HepG2 (cell line): ENCODE data around the gene P2RY2. TPM values are rescaled to one million over a fixed set of nuclear protein-coding genes. Genes with fewer than 3 reads are reported as not detected.

ENCODE experiments used
- ATAC-seq: fragments of 200-7000 bp; cut with Tn5 transposase; 3 replicates; pipeline ENCODE4 v1.9.1; 2020; ENCODE audit warnings: mild to moderate bottlenecking, moderate library complexity
- BruUV-seq: library from RNA; stranded (reverse); fragments of 400-500 nt; replicated peaks from 2 replicates; lab custom pipeline; 2021; lab: Mats Ljungman, UMichigan
- CTCF ChIA-PET: fragments of 300-600 bp; formaldehyde crosslinking; extraction: SDS; loops from one replicate; lab custom pipeline; 2021; ENCODE audit warnings: low total read pairs, inconsistent platforms, low intra/inter-chr PET ratio; lab: Yijun Ruan, JAX
- POLR2A ChIA-PET: fragments of 350-600 bp; sonication (Branson Sonifier 250); formaldehyde crosslinking; loops from one replicate; lab custom pipeline; 2020; ENCODE audit warnings: antibody characterized with exemption, inconsistent platforms; lab: Yijun Ruan, JAX
- DNase-seq: peaks from one replicate; pipeline ENCODE4 v3.0.0-alpha.2; 2015; ENCODE audit warnings: low spot score
- FAIRE-seq: peaks from 3 replicates; lab custom pipeline; 2011; peaks lifted over from hg19 to GRCh38; lab: Jason Lieb, UNC
- H2AFZ ChIP-seq: one replicate; pipeline ENCODE4 v1.6.1; 2011; ENCODE audit warnings: low read length, inconsistent platforms
- H3K27ac ChIP-seq: fragments of 300-600 bp; 3 replicates; pipeline ENCODE4 v1.8.0; 2011; ENCODE audit warnings: mixed run types, mild to moderate bottlenecking, mixed read lengths, low read length, inconsistent platforms; ENCODE audit not compliant: insufficient read depth; ENCODE audit errors: extremely low read length
- H3K27me3 ChIP-seq, 2 experiments: fragments of 200-600 bp in 1 of 2; 2 replicates in 1 of 2; 3 replicates in 1 of 2; pipeline versions ENCODE4 v1.6.0 to v1.8.0; 2011; ENCODE audit warnings: low read length in 2 of 2, mild to moderate bottlenecking in 2 of 2, moderate library complexity in 2 of 2, inconsistent platforms in 1 of 2; ENCODE audit not compliant: insufficient read depth in 2 of 2, control insufficient read depth in 1 of 2
- H3K36me3 ChIP-seq, 2 experiments: fragments of 200-600 bp in 1 of 2; replicated peaks in 1 of 2; 2 replicates in 1 of 2; 3 replicates in 1 of 2; pipeline versions ENCODE4 v1.5.1 to v1.8.0; 2011; ENCODE audit warnings: low read length in 2 of 2, inconsistent platforms in 1 of 2; ENCODE audit not compliant: insufficient read depth in 2 of 2, control insufficient read depth in 1 of 2
- H3K4me1 ChIP-seq: 2 replicates; pipeline ENCODE4 v1.5.1; 2012; ENCODE audit warnings: low read length, inconsistent platforms; ENCODE audit not compliant: insufficient read depth
- H3K4me2 ChIP-seq: 2 replicates; pipeline ENCODE4 v1.6.0; 2011; ENCODE audit warnings: low read depth, low read length, inconsistent platforms
- H3K4me3 ChIP-seq, 3 experiments: fragments of 200-600 bp in 1 of 3; sonication (generic), shearing (Covaris generic) in 1 of 3; replicated peaks in 1 of 3; 2 replicates each; pipeline ENCODE4 v1.5.1; 2011 to 2016; ENCODE audit warnings: low read length in 3 of 3, inconsistent platforms in 2 of 3, low read depth in 2 of 3, mild to moderate bottlenecking in 2 of 3, control low read depth in 1 of 3, mixed read lengths in 1 of 3; ENCODE audit not compliant: insufficient read depth in 1 of 3
- H3K79me2 ChIP-seq: one replicate; pipeline ENCODE4 v1.6.1; 2011; ENCODE audit warnings: low read length, inconsistent platforms; ENCODE audit not compliant: insufficient read depth
- H3K9ac ChIP-seq: 2 replicates; pipeline ENCODE4 v1.6.0; 2011; ENCODE audit warnings: mild to moderate bottlenecking, low read depth, low read length, inconsistent platforms; ENCODE audit not compliant: insufficient read depth
- H3K9me3 ChIP-seq: 2 replicates; pipeline ENCODE4 v1.5.1; 2012; ENCODE audit warnings: mild to moderate bottlenecking, low read length
- H4K20me1 ChIP-seq: 2 replicates; pipeline ENCODE4 v1.6.0; 2011; ENCODE audit warnings: inconsistent platforms, mild to moderate bottlenecking, low read length, moderate library complexity; ENCODE audit not compliant: insufficient read depth
- ASH2L ChIP-seq: fragments of 300-600, 200-600 bp; sonication (generic); IDR thresholded peaks from 2 replicates; pipeline ENCODE4 v1.7.0; 2017; ENCODE audit warnings: low read depth, mild to moderate bottlenecking, moderate library complexity, mixed read lengths, low read length; ENCODE audit not compliant: insufficient read length
- DDIT3 ChIP-seq: sonication (generic); formaldehyde crosslinking; IDR thresholded peaks from 2 replicates; pipeline ENCODE4 v1.4.0; 2020; ENCODE audit warnings: mild to moderate bottlenecking, missing genetic modification reagents
- ESRRA ChIP-seq: sonication (generic); formaldehyde crosslinking; IDR thresholded peaks from 2 replicates; pipeline ENCODE4 v1.5.1; 2020; ENCODE audit warnings: mild to moderate bottlenecking, low read depth, missing genetic modification reagents
- FUBP1 ChIP-seq: sonication (generic); formaldehyde crosslinking; IDR thresholded peaks from 2 replicates; pipeline ENCODE4 v1.5.1; 2020; ENCODE audit warnings: missing genetic modification reagents, mild to moderate bottlenecking, borderline replicate concordance
- GATAD1 ChIP-seq: IDR thresholded peaks from 2 replicates; pipeline ENCODE4 v1.6.1; 2016; ENCODE audit warnings: missing genetic modification reagents, missing compliant biosample characterization
- HMGA1 ChIP-seq: sonication (generic); formaldehyde crosslinking; conservative IDR thresholded peaks from 2 replicates; pipeline ENCODE4 v1.4.0; 2020; ENCODE audit warnings: missing genetic modification reagents
- NCOA2 ChIP-seq: sonication (generic); formaldehyde crosslinking; IDR thresholded peaks from 2 replicates; pipeline ENCODE4 v1.8.0; 2022; ENCODE audit warnings: inconsistent platforms
- TAF1 ChIP-seq: sonication (generic); formaldehyde crosslinking; IDR thresholded peaks from 2 replicates; pipeline ENCODE4 v1.4.0; 2020; ENCODE audit warnings: missing genetic modification reagents
- TOE1 ChIP-seq: sonication (generic); formaldehyde crosslinking; IDR thresholded peaks from 2 replicates; pipeline ENCODE4 v1.4.0; 2020; ENCODE audit warnings: mild to moderate bottlenecking, missing genetic modification reagents
- TSC22D2 ChIP-seq: sonication (generic); formaldehyde crosslinking; IDR thresholded peaks from 2 replicates; pipeline ENCODE4 v1.5.1; 2020; ENCODE audit warnings: missing genetic modification reagents, mild to moderate bottlenecking, borderline replicate concordance
- ZNF20 ChIP-seq: sonication (generic); formaldehyde crosslinking; IDR thresholded peaks from 2 replicates; pipeline ENCODE4 v1.4.0; 2020; ENCODE audit warnings: mild to moderate bottlenecking, moderate library complexity, missing genetic modification reagents
- ZNF350 ChIP-seq: sonication (generic); formaldehyde crosslinking; IDR thresholded peaks from 2 replicates; pipeline ENCODE4 v1.4.0; 2020; ENCODE audit warnings: mild to moderate bottlenecking, low read depth, missing genetic modification reagents, borderline replicate concordance
- ZNF501 ChIP-seq: sonication (generic); formaldehyde crosslinking; IDR thresholded peaks from 2 replicates; pipeline ENCODE4 v1.5.1; 2020; ENCODE audit warnings: mild to moderate bottlenecking, moderate library complexity, missing genetic modification reagents
- ZNF766 ChIP-seq: sonication (generic); formaldehyde crosslinking; IDR thresholded peaks from 2 replicates; pipeline ENCODE4 v1.5.0; 2020; ENCODE audit warnings: missing genetic modification reagents, borderline replicate concordance
- ZSCAN12 ChIP-seq: sonication (generic); formaldehyde crosslinking; IDR thresholded peaks from 2 replicates; pipeline ENCODE4 v1.9.0; 2021; ENCODE audit warnings: mild to moderate bottlenecking, missing genetic modification reagents
- WGBS: methylation state at CpG from one replicate; pipeline ENCODE4 v1.1.6; 2017; ENCODE audit warnings: low lambda C conversion rate; 5-methylcytosine and 5-hydroxymethylcytosine counted together
- in situ Hi-C: cut with HindIII; loops from 2 replicates; pipeline ENCODE4 v1.10.0; 2017; ENCODE audit warnings: low pct_unique_long_range_greater_than_20kb; ENCODE audit not compliant: extremely low pct_ligation_motif_present
- intact Hi-C: fragments of 100-400 bp; cut with micrococcal nuclease; formaldehyde crosslinking; loops from one replicate; pipeline ENCODE4 v1.10.0; 2022; ENCODE audit not compliant: unreplicated experiment
- polyA plus RNA-seq, 8 experiments: library from polyadenylated mRNA; depleted of rRNA in 3 of 8; stranded (reverse) in 7 of 8; unstranded in 1 of 8; fragments of >200 nt; fragmentation: Illumina TruSeq in 4 of 8; extraction: Trizol in 4 of 8; gene quantifications; 2 replicates each; pipeline versions ENCODE4 v1.2.1 to v1.2.3, GENCODE V29; 2011 to 2016; ENCODE audit warnings: low read depth in 4 of 8, missing spikeins in 1 of 8, mixed read lengths in 1 of 8; ENCODE audit not compliant: insufficient read depth in 1 of 8
- total RNA-seq, 5 experiments: library from RNA; depleted of rRNA; stranded (reverse); fragments of >200 nt; fragmentation: Illumina TruSeq; extraction: Trizol; gene quantifications; 2 replicates each; pipeline ENCODE4 v1.2.3, GENCODE V29; 2016; ENCODE audit warnings: low read depth in 1 of 5
- TF ChIP-seq, protein P1 (sequence below): sonication (generic); formaldehyde crosslinking; IDR thresholded peaks from 2 replicates; pipeline ENCODE4; 2020; ENCODE audit warnings: missing genetic modification reagents, mild to moderate bottlenecking, borderline replicate concordance
- TF ChIP-seq, protein P2 (sequence below): IDR thresholded peaks from 2 replicates; pipeline ENCODE4 v1.6.1; 2018; ENCODE audit warnings: missing genetic modification reagents

P2RY2 gene
- total and polyA plus RNA-seq, 2 of the 13 experiments (the other 11 are each of a cell fraction or from before 2014, with no cell fraction given) = 0.95 to 3.1 TPM

GRCh38 chr11:73243093-73243485, 25.0 kb downstream of the P2RY2 start (continued):
- no peak for TF ChIP-seq TAF1 (CRISPR knock-in tag)
- no peak for TF ChIP-seq TOE1 (CRISPR knock-in tag)
- no peak for TF ChIP-seq ZNF20 (CRISPR knock-in tag)
- no peak for TF ChIP-seq TSC22D2 (CRISPR knock-in tag)

DNA sequence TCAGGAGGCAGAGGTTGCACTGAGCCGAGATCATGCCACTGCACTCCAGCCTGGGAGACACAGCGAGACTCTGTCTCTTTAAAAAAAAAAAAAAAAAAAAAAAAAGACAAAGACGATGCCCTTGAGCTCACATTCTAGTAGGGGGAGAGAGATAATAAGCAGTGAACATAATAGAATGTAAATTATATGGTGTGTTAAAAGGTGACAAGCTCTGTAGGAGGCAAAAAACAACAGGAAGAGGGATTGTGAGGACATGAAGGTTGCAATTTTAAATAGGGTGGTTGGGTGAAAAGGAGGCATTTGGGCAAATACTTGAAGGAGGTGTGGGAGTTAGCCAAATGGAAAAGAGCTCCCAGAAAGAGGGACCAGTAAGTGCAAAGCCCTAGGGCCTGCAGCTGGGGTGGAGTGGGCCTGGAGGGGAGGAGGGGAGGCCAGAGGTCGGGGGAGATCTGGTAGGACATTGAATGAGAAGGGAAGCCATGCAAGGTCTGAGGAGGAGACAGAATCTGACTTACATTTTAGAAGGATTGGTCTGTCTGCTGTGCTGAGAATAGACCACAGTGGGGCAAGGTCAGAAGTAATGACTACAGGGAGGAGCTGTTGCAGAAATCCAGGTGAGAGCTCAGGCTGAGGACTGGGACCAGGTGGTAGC, 26.6 kb downstream of the P2RY2 start:
- no peak for DNase-seq
- Histone ChIP-seq H3K27ac (no peak overlapping the region), H3K79me2 (no peaks in the 10 kb centered on the region), H3K27me3 (no peaks in the 10 kb centered on the region; a peak in 2 of 5 replicates), H3K4me2 (no peak overlapping the region), H3K4me3 (no peak overlapping the region), H4K20me1 (no peaks in the 10 kb centered on the region), H3K9ac (no peak overlapping the region), H3K4me1 (peaks cover 20% of the 10 kb centered on the region), H3K9me3 (no peaks in the 10 kb centered on the region), H2AFZ (no peak overlapping the region), H3K36me3 (no peaks in the 10 kb centered on the region)
- 6% methylated on average over 4 of the region's 4 CpGs for WGBS
- ATAC-seq = no peak
- ChIA-PET POLR2A (no interaction called here), CTCF (interaction anchor here (3.6 kb wide), 1 partner anchor 59 kb away, joined by 39 read pairs; no protein-coding TSS in a partner anchor)
- no TSS peak for BruUV-seq
- in situ Hi-C loops = loop anchor here (5.0 kb wide), 1 partner anchor 43 kb away; no protein-coding TSS in a partner anchor
- intact Hi-C loops = no loop called here
- no peak for FAIRE-seq
- no peak for TF ChIP-seq FUBP1 (CRISPR knock-in tag)
- no peak for TF ChIP-seq GATAD1 (CRISPR knock-in tag)
- TF ChIP-seq ASH2L = no peak
- no peak for TF ChIP-seq ZNF766 (CRISPR knock-in tag)
- no peak for TF ChIP-seq ZSCAN12 (CRISPR knock-in tag)
- TF ChIP-seq ESRRA (CRISPR knock-in tag) = no peak
- TF ChIP-seq, protein P1, sequence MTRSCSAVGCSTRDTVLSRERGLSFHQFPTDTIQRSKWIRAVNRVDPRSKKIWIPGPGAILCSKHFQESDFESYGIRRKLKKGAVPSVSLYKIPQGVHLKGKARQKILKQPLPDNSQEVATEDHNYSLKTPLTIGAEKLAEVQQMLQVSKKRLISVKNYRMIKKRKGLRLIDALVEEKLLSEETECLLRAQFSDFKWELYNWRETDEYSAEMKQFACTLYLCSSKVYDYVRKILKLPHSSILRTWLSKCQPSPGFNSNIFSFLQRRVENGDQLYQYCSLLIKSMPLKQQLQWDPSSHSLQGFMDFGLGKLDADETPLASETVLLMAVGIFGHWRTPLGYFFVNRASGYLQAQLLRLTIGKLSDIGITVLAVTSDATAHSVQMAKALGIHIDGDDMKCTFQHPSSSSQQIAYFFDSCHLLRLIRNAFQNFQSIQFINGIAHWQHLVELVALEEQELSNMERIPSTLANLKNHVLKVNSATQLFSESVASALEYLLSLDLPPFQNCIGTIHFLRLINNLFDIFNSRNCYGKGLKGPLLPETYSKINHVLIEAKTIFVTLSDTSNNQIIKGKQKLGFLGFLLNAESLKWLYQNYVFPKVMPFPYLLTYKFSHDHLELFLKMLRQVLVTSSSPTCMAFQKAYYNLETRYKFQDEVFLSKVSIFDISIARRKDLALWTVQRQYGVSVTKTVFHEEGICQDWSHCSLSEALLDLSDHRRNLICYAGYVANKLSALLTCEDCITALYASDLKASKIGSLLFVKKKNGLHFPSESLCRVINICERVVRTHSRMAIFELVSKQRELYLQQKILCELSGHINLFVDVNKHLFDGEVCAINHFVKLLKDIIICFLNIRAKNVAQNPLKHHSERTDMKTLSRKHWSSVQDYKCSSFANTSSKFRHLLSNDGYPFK (CRISPR knock-in tag) = no peak
- no peak for TF ChIP-seq DDIT3
- no peak for TF ChIP-seq ZNF501 (CRISPR knock-in tag)
- TF ChIP-seq ZNF350 (CRISPR knock-in tag) = no peak
- no peak for TF ChIP-seq NCOA2 (CRISPR knock-in tag)
- no peak for TF ChIP-seq HMGA1 (CRISPR knock-in tag)
- TF ChIP-seq, protein P2, sequence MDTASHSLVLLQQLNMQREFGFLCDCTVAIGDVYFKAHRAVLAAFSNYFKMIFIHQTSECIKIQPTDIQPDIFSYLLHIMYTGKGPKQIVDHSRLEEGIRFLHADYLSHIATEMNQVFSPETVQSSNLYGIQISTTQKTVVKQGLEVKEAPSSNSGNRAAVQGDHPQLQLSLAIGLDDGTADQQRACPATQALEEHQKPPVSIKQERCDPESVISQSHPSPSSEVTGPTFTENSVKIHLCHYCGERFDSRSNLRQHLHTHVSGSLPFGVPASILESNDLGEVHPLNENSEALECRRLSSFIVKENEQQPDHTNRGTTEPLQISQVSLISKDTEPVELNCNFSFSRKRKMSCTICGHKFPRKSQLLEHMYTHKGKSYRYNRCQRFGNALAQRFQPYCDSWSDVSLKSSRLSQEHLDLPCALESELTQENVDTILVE (CRISPR knock-in tag) = no peak
